ENCODE data around the gene RAB7B.

Gene RAB7B

GRCh38 chr1:205927247-205927646, 75.9 kb downstream of the RAB7B start:
- DNase-seq (ENCODE audit: low read depth in 2 of 2), result no peak

All from stimulated activated CD4-positive, alpha-beta T cell treated with anti-CD3 and anti-CD28 coated beads, Interleukin-1b, Interleukin-23, amount 100 ng/mL, for 4 hours (primary cell).